GM18502 (cell line): ENCODE data around the gene TFE3.

Experiments used
- ATAC-seq: cut with Tn5 transposase; IDR thresholded peaks from one replicate; pipeline ENCODE4 v1.9.1; 2021; ENCODE audit warnings: mild to moderate bottlenecking; ENCODE audit not compliant: unreplicated experiment, poor library complexity

The TFE3 gene

GRCh38 chrX:49061916-49062315 is 18.8 kb upstream of the TFE3 start:
- ATAC-seq = no peak

- ATAC-seq = no peak
These were observed 18.3 kb upstream of the TFE3 start for GRCh38 chrX:49061490-49061889.

- ATAC-seq = no peak
These were observed 17.8 kb upstream of the TFE3 start for GRCh38 chrX:49060914-49061313.

- no peak for ATAC-seq
These were observed 16.5 kb upstream of the TFE3 start for GRCh38 chrX:49059681-49060085.

- no peak for ATAC-seq
These were observed 16.0 kb upstream of the TFE3 start for GRCh38 chrX:49059201-49059600.

GRCh38 chrX:49058794-49059193 is 15.6 kb upstream of the TFE3 start, which contains the start of gene CCDC120:
Gene CCDC120 (plus strand): TSS chrX:49058999. CDS start chrX:49062042, 3,043 bp downstream.
- no peak for ATAC-seq

- ATAC-seq = no peak
These were observed 11.1 kb upstream of the TFE3 start for GRCh38 chrX:49054073-49054762.

- ATAC-seq = no peak
These were observed 10.3 kb upstream of the TFE3 start for GRCh38 chrX:49053223-49054072.

GRCh38 chrX:49043987-49044281 is 777 bp upstream of the TFE3 start:
- ATAC-seq = no peak

GRCh38 chrX:49042581-49043219 is 457 bp downstream of the TFE3 start:
- no peak for ATAC-seq

- no peak for ATAC-seq
These were observed 1.2 kb downstream of the TFE3 start for GRCh38 chrX:49041744-49042580.

GRCh38 chrX:49040376-49040955 is 2.7 kb downstream of the TFE3 start:
- ATAC-seq = no peak

- ATAC-seq = no peak
These were observed 3.4 kb downstream of the TFE3 start for GRCh38 chrX:49039598-49040375.

- ATAC-seq = no peak
These were observed 5.2 kb downstream of the TFE3 start for GRCh38 chrX:49037883-49038475.

- no peak for ATAC-seq
These were observed 12.9 kb downstream of the TFE3 start for GRCh38 chrX:49030283-49030682.

GRCh38 chrX:49029876-49030275 is 13.3 kb downstream of the TFE3 start:
- ATAC-seq = no peak

GRCh38 chrX:49019599-49020249 is 23.4 kb downstream of the TFE3 start:
- no peak for ATAC-seq

- ATAC-seq = no peak
These were observed 24.1 kb downstream of the TFE3 start for GRCh38 chrX:49019050-49019449.
